Naive thymus-derived CD4-positive, alpha-beta T cell (primary cell): ENCODE measurements around the gene CCNYL1. TPM values are rescaled to one million over a fixed set of nuclear protein-coding genes. Genes with fewer than 3 reads are reported as not detected.
"Not testable (repeated sequence)": the region's sequence is repeated elsewhere in the genome, so short reads cannot be mapped to it uniquely, and the experiment has no call there.

Experiments
- ATAC-seq: fragments of 150-1000 bp; cut with Tn5 transposase; 2 replicates; pipeline ENCODE4 v1.10.0; 2021; ENCODE audit warnings: mild to moderate bottlenecking, moderate library complexity
- CTCF ChIA-PET: fragments of 350-600 bp; sonication (Branson Sonifier 250); formaldehyde crosslinking; loops from one replicate; lab custom pipeline; 2021; ENCODE audit warnings: antibody characterized with exemption; lab: Charles Lee
- POLR2A ChIA-PET: fragments of 350-600 bp; sonication (Branson Sonifier 250); formaldehyde crosslinking; loops from one replicate; lab custom pipeline; 2021; ENCODE audit warnings: antibody characterized with exemption, inconsistent platforms; lab: Charles Lee
- DNase-seq, 9 donors: peaks; one replicate each; pipeline versions ENCODE4 v3.0.0 to v3.0.0-alpha.2; 2020 to 2022; ENCODE audit warnings: mixed read lengths in 1 of 9
- H3K27ac ChIP-seq: one replicate; pipeline ENCODE4 v1.7.0; 2013; ENCODE audit warnings: mild to moderate bottlenecking, low read depth, low read length, moderate library complexity
- H3K27me3 ChIP-seq, 2 donors: one replicate each; pipeline ENCODE4 v1.7.0; 2013; ENCODE audit warnings: low read length in 2 of 2, mild to moderate bottlenecking in 2 of 2, moderate library complexity in 2 of 2; ENCODE audit not compliant: control insufficient read depth in 2 of 2, insufficient read depth in 2 of 2
- H3K36me3 ChIP-seq, 3 experiments: 1 replicate in 2 of 3; 2 replicates in 1 of 3; pipeline ENCODE4 v1.7.0; 2013; ENCODE audit warnings: low read length in 3 of 3, mild to moderate bottlenecking in 3 of 3, moderate library complexity in 1 of 3; ENCODE audit not compliant: insufficient read depth in 3 of 3, control insufficient read depth in 2 of 3
- H3K4me1 ChIP-seq, 2 donors: one replicate each; pipeline ENCODE4 v1.7.0; 2013; ENCODE audit warnings: low read length in 2 of 2, mild to moderate bottlenecking in 2 of 2, moderate library complexity in 1 of 2; ENCODE audit not compliant: control insufficient read depth in 2 of 2, insufficient read depth in 2 of 2
- H3K4me3 ChIP-seq: 2 replicates; pipeline ENCODE4 v1.7.0; 2013; ENCODE audit warnings: mild to moderate bottlenecking, low read length
- H3K9me3 ChIP-seq, 3 experiments: 1 replicate in 2 of 3; 2 replicates in 1 of 3; pipeline ENCODE4 v1.7.0; 2013; ENCODE audit warnings: low read length in 3 of 3; ENCODE audit not compliant: control insufficient read depth in 2 of 3
- H3K27ac Mint-ChIP-seq, 9 donors: one replicate each; pipeline ENCODE4 v1.8.0; 2020 to 2022; ENCODE audit warnings: mixed read lengths in 9 of 9, mild to moderate bottlenecking in 8 of 9, moderate library complexity in 5 of 9, inconsistent platforms in 2 of 9
- H3K27me3 Mint-ChIP-seq, 5 donors: one replicate each; pipeline ENCODE4 v1.8.0; 2021 to 2022; ENCODE audit warnings: mixed read lengths in 5 of 5, mild to moderate bottlenecking in 1 of 5
- H3K36me3 Mint-ChIP-seq, 5 donors: one replicate each; pipeline ENCODE4 v1.8.0; 2020 to 2022; ENCODE audit warnings: mixed read lengths in 5 of 5, mild to moderate bottlenecking in 3 of 5, inconsistent platforms in 1 of 5
- H3K4me1 Mint-ChIP-seq, 7 donors: one replicate each; pipeline ENCODE4 v1.8.0; 2020 to 2022; ENCODE audit warnings: mixed read lengths in 7 of 7, mild to moderate bottlenecking in 3 of 7, inconsistent platforms in 1 of 7
- H3K4me3 Mint-ChIP-seq, 10 donors: one replicate each; pipeline ENCODE4 v1.8.0; 2020 to 2022; ENCODE audit warnings: mild to moderate bottlenecking in 10 of 10, mixed read lengths in 10 of 10, moderate library complexity in 6 of 10, inconsistent platforms in 2 of 10
- H3K9me3 Mint-ChIP-seq, 11 donors: one replicate each; pipeline ENCODE4 v1.8.0; 2020 to 2022; ENCODE audit warnings: mixed read lengths in 11 of 11, mild to moderate bottlenecking in 4 of 11, inconsistent platforms in 1 of 11, moderate library complexity in 1 of 11
- intact Hi-C, 2 donors: fragments of 100-400 bp; cut with micrococcal nuclease; formaldehyde crosslinking; loops; one replicate each; pipeline ENCODE4 v1.15.1; 2023
- polyA plus RNA-seq, 2 donors: library from polyadenylated mRNA; unstranded; fragments of 300-500 nt; fragmentation: Illumina TruSeq; gene quantifications; one replicate each; pipeline ENCODE4 v1.2.3, GENCODE V29; 2021
- total RNA-seq, 6 experiments: library from RNA in 5 of 6; stranded (reverse) in 5 of 6; gene quantifications; 1 replicate in 5 of 6; 2 replicates in 1 of 6; pipeline ENCODE4 v1.2.3 and lab custom pipeline; 2021 to 2026

Gene CCNYL1
- total and polyA plus RNA-seq, 7 experiments from 2014 or later, result 1.7 to 16.7 (median 9.5) TPM

GRCh38 chr2:207758025-207758424, 46.6 kb downstream of the CCNYL1 start:
- no peaks in the 10 kb centered on the region for H3K4me1 ChIP-seq
- H3K27ac Mint-ChIP-seq, result no peak overlapping the region
- ATAC-seq, result no peak

DNA sequence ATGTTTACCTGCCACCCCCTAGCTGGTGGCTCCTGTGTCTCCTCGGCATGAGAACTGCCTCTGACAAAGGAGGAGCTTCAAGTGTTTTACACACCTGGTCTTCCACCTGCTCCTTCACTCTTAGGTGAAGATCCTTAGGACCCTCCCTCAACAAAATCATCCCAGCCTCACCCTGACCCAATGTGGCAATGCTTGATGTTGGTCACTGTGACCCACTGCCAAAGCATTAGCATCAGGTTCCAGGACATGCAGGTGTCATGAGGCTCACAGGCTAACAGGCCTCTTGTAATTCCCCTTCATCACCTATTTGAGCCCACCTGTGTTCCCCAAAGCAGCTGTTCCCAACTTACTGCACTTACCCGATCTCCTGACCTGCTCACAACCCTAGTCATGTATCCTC, 48.5 kb downstream of the CCNYL1 start:
- Histone ChIP-seq H3K4me3 (no peak overlapping the region), H3K9me3 (no peaks in the 10 kb centered on the region), H3K27me3 (no peaks in the 10 kb centered on the region), H3K27ac (no peak overlapping the region), H3K36me3 (no peaks in the 10 kb centered on the region), H3K4me1 (no peaks in the 10 kb centered on the region)
- H3K4me1 Mint-ChIP-seq, result no peaks in the 10 kb centered on the region
- ATAC-seq (no peak), DNase-seq (no peak)
- POLR2A ChIA-PET, result no interaction called here
- H3K4me3 Mint-ChIP-seq, result no peak overlapping the region
- H3K27me3 Mint-ChIP-seq, result peaks cover 2 to 37% (median 23%) of the 10 kb centered on the region in 5 donors
- no peaks in the 10 kb centered on the region for H3K9me3 Mint-ChIP-seq
- H3K27ac Mint-ChIP-seq, result no peak overlapping the region
- CTCF ChIA-PET, result no interaction called here
- intact Hi-C loops, result no loop called here
- no peaks in the 10 kb centered on the region for H3K36me3 Mint-ChIP-seq

More at GRCh38 chr2:207758025-207758424, 46.6 kb downstream of the CCNYL1 start:
- intact Hi-C loops, result no loop called here
- no peaks in the 10 kb centered on the region for H3K9me3 Mint-ChIP-seq
- H3K27me3 ChIP-seq, result no peaks in the 10 kb centered on the region
- no peaks in the 10 kb centered on the region for H3K9me3 ChIP-seq
- H3K36me3 ChIP-seq, result no peaks in the 10 kb centered on the region
- CTCF ChIA-PET, result no interaction called here
- H3K4me3 Mint-ChIP-seq, result no peak overlapping the region
- DNase-seq, result no peak
- H3K4me1 Mint-ChIP-seq, result no peaks in the 10 kb centered on the region
- peaks cover 0 to 20% (median 9%) of the 10 kb centered on the region in 5 donors for H3K27me3 Mint-ChIP-seq
- peaks cover 0 to 8% (median 0%) of the 10 kb centered on the region in 5 donors for H3K36me3 Mint-ChIP-seq
- H3K4me3 ChIP-seq, result no peak overlapping the region
- no peak overlapping the region for H3K27ac ChIP-seq
- POLR2A ChIA-PET, result no interaction called here

DNA sequence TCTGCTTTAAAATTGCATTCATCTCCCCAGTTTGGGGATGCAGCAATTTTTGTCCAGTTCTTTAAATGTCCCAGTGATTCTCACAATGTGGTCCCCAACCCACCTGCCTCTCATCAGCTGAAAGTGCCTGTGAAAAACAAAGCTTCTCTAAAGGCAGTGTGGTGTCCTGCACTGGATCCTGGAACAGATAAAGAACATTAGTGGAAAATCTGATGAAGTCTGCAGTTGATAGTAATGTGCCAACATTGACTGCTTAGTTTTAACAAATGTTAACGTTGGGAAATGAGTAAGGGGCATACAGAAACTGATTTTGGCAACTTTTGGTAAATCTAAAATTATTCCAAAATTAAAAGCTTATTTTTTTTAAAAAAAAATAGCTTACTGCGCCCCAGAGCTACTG, 49.0 kb downstream of the CCNYL1 start:
- no peak overlapping the region for H3K27ac ChIP-seq
- intact Hi-C loops, result no loop called here
- no peaks in the 10 kb centered on the region for H3K36me3 Mint-ChIP-seq
- no peaks in the 10 kb centered on the region for H3K36me3 ChIP-seq
- no peaks in the 10 kb centered on the region for H3K4me1 ChIP-seq
- H3K9me3 ChIP-seq, result no peaks in the 10 kb centered on the region
- ATAC-seq (no peak), DNase-seq (no peak)
- no peak overlapping the region for H3K4me3 Mint-ChIP-seq
- H3K27me3 ChIP-seq, result no peaks in the 10 kb centered on the region
- no peak overlapping the region for H3K27ac Mint-ChIP-seq
- CTCF ChIA-PET, result no interaction called here
- POLR2A ChIA-PET, result no interaction called here
- H3K9me3 Mint-ChIP-seq, result no peaks in the 10 kb centered on the region
- H3K27me3 Mint-ChIP-seq, result peaks cover 8 to 42% (median 28%) of the 10 kb centered on the region in 5 donors
- no peaks in the 10 kb centered on the region for H3K4me1 Mint-ChIP-seq
- no peak overlapping the region for H3K4me3 ChIP-seq

DNA sequence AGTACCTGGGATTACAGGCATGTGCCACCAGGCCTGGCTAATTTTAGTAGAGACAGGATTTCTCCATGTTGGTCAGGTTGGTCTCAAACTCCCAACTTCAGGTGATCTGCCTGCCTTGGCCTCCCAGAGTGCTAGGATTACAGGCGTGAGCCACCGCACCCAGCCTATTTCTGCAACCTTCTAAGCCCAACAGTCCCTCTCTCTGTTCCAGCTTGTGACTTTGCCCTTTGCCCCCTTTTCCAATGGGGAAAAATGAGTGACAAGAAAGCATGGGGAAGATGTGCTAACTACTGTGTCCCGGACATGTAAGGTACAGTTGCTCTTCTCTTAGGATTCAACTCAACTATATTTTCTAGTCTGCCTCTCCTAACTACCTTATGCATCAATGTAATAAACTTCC, 50.0 kb downstream of the CCNYL1 start:
- POLR2A ChIA-PET, H3K36me3 Mint-ChIP-seq, H3K36me3 ChIP-seq, H3K4me1 ChIP-seq, H3K27me3 ChIP-seq, H3K4me3 Mint-ChIP-seq, intact Hi-C loops, DNase-seq, H3K27ac ChIP-seq, ATAC-seq, H3K4me3 ChIP-seq, H3K9me3 Mint-ChIP-seq, H3K9me3 ChIP-seq, H3K27ac Mint-ChIP-seq, CTCF ChIA-PET, H3K4me1 Mint-ChIP-seq: not testable (repeated sequence)
- peaks cover 13 to 50% (median 35%) of the 10 kb centered on the region in 5 donors for H3K27me3 Mint-ChIP-seq

- no peak overlapping the region for H3K4me3 ChIP-seq
- H3K27me3 Mint-ChIP-seq, result peaks cover 19 to 55% (median 36%) of the 10 kb centered on the region in 5 donors
- H3K27ac ChIP-seq, result no peak overlapping the region
- intact Hi-C loops, result no loop called here
- H3K4me1 ChIP-seq, result peaks cover 0 to 3% of the 10 kb centered on the region in 2 donors
- DNase-seq (no peak), ATAC-seq (no peak)
- H3K9me3 Mint-ChIP-seq, result peaks cover 0 to under 1% (median 0%) of the 10 kb centered on the region in 11 donors
- no peak overlapping the region for H3K4me3 Mint-ChIP-seq
- no peaks in the 10 kb centered on the region for H3K36me3 ChIP-seq
- no peaks in the 10 kb centered on the region for H3K27me3 ChIP-seq
- no peak overlapping the region for H3K27ac Mint-ChIP-seq
- CTCF ChIA-PET, result no interaction called here
- H3K9me3 ChIP-seq, result no peaks in the 10 kb centered on the region
- POLR2A ChIA-PET, result no interaction called here
- H3K4me1 Mint-ChIP-seq, result peaks cover under 1 to 10% (median 6%) of the 10 kb centered on the region in 7 donors
- H3K36me3 Mint-ChIP-seq, result no peaks in the 10 kb centered on the region
These were observed 50.7 kb downstream of the CCNYL1 start for GRCh38 chr2:207762146-207762545.

DNA sequence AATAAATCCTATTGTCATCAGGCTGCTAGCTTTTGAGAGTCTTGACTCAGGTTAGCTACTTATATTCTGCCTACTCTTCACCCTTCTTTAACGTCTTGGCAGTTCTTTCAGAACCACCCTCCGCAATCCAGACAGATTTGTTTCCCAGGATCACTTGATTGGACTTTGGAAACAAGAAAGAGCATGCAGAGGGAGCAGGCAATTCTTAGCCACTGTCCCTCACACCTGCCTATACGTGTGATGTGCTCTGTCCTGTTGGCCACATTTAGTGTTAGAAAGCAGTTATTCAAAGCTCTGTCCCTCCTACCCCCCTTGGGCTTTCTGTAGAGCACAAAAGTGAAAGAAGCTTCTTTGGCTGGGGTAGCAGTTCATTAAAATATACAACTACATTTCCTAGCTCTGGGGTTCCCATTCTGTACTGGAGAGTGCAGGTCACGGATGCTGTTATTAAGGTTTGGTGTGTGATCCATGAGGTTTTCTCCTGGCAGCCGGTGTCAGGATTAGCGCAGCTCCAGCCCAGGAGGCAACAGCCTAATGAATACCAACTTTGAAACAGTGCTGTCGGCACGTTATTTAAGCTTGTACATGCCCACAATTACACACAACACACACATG, 52.0 kb downstream of the CCNYL1 start:
- Histone ChIP-seq H3K4me3 (no peak overlapping the region), H3K27me3 (no peaks in the 10 kb centered on the region), H3K4me1 (peaks cover 9 to 12% of the 10 kb centered on the region in 2 donors), H3K27ac (no peak overlapping the region), H3K9me3 (no peaks in the 10 kb centered on the region), H3K36me3 (no peaks in the 10 kb centered on the region)
- Mint-ChIP-seq H3K9me3 (peaks cover 0 to 1% (median 0%) of the 10 kb centered on the region in 11 donors), H3K27ac (no peak overlapping the region), H3K4me1 (peaks cover 9 to 21% (median 14%) of the 10 kb centered on the region in 7 donors), H3K36me3 (no peaks in the 10 kb centered on the region), H3K4me3 (no peak overlapping the region), H3K27me3 (peaks cover 25 to 63% (median 43%) of the 10 kb centered on the region in 5 donors)
- ATAC-seq (no peak), DNase-seq (no peak)
- ChIA-PET POLR2A (interaction anchor here (0.5 kb wide), 1 partner anchor 36 kb away, joined by 3 read pairs; no protein-coding TSS in a partner anchor), CTCF (no interaction called here)
- intact Hi-C loops, result no loop called here

DNA sequence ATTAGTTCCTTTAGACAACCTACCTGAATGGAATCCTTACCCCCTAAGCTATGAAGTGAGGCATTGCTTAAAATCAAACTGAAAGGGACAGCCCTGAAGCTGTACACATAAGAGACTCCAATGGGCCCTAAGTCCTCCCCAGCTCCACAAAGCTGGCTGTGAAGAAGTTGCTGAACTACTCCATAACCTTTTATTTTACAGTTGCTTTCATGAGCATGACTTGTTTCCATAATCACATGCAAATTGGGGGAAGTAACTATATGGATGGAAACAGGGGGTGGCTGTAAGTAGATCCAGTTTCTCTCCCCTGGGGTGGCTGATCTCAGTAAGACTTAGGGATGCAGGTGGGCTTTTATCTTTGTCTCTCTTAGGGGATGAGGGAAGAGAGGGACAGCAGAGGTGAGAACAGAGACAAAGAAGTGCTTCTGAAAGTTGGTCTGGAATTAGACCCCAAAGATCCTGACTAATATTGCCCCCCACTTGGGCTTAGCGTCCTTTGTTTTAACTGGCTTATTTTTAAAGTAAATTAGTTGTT, 52.7 kb downstream of the CCNYL1 start:
- no peak overlapping the region for H3K27ac ChIP-seq

More for the DNA sequence above, 52.7 kb downstream of the CCNYL1 start:
- Histone ChIP-seq H3K4me1 (peaks cover 14 to 17% of the 10 kb centered on the region in 2 donors), H3K27me3 (peaks cover 0 to 3% of the 10 kb centered on the region in 2 donors), H3K4me3 (no peak overlapping the region), H3K36me3 (no peaks in the 10 kb centered on the region), H3K9me3 (no peaks in the 10 kb centered on the region)
- H3K9me3 Mint-ChIP-seq, result peaks cover 0 to 1% (median 0%) of the 10 kb centered on the region in 11 donors
- peaks cover 9 to 25% (median 19%) of the 10 kb centered on the region in 7 donors for H3K4me1 Mint-ChIP-seq
- ChIA-PET POLR2A (interaction anchor here (0.5 kb wide), 1 partner anchor 37 kb away, joined by 3 read pairs; no protein-coding TSS in a partner anchor), CTCF (no interaction called here)
- no peak for ATAC-seq
- no peaks in the 10 kb centered on the region for H3K36me3 Mint-ChIP-seq
- no peak for DNase-seq
- intact Hi-C loops, result no loop called here
- no peak overlapping the region for H3K27ac Mint-ChIP-seq
- peaks cover 25 to 66% (median 43%) of the 10 kb centered on the region in 5 donors for H3K27me3 Mint-ChIP-seq
- no peak overlapping the region for H3K4me3 Mint-ChIP-seq
